GM12801 (cell line): ENCODE results near the gene SPAM1.

Experiments
- CTCF ChIP-seq: IDR thresholded peaks from one replicate; pipeline ENCODE4 v1.5.1; 2011; ENCODE audit warnings: control low read depth; ENCODE audit not compliant: insufficient read length; ENCODE audit errors: extremely low read depth

SPAM1 gene

GRCh38 chr7:123924941-123925340 is at the start of gene SPAM1:
Gene SPAM1 (plus strand): TSS chr7:123925241. CDS start chr7:123953571, 28,330 bp downstream.
- no peak for TF ChIP-seq CTCF

GRCh38 chr7:123876557-123877256 is 48.3 kb upstream of the SPAM1 start:
- no peak for TF ChIP-seq CTCF

- TF ChIP-seq CTCF: no peak
Measured at GRCh38 chr7:123879628-123880027, 45.4 kb upstream of the SPAM1 start.

GRCh38 chr7:123881300-123881699 is 43.7 kb upstream of the SPAM1 start:
- no peak for TF ChIP-seq CTCF

GRCh38 chr7:123883154-123883553 is 41.9 kb upstream of the SPAM1 start:
- TF ChIP-seq CTCF: no peak

- no peak for TF ChIP-seq CTCF
Measured at GRCh38 chr7:123888192-123888591, 36.8 kb upstream of the SPAM1 start.

GRCh38 chr7:123901101-123901500 is 23.9 kb upstream of the SPAM1 start:
- no peak for TF ChIP-seq CTCF
